GM12874 (cell line): ENCODE measurements around the gene QPCT.

Source experiments
- CTCF ChIP-seq: IDR thresholded peaks from 2 replicates; pipeline ENCODE4 v1.5.1; 2011; ENCODE audit warnings: low read depth, mild to moderate bottlenecking, control low read depth, low read length, moderate library complexity; ENCODE audit not compliant: insufficient read depth

QPCT gene

GRCh38 chr2:37394796-37395555, 50.5 kb downstream of the QPCT start:
- no peak for TF ChIP-seq CTCF

- no peak for TF ChIP-seq CTCF
Observed at GRCh38 chr2:37396890-37397565, 52.6 kb downstream of the QPCT start.

- no peak for TF ChIP-seq CTCF
Observed at GRCh38 chr2:37398990-37399389, 54.6 kb downstream of the QPCT start.

GRCh38 chr2:37400041-37400440, 55.6 kb downstream of the QPCT start:
- TF ChIP-seq CTCF, result no peak

GRCh38 chr2:37402636-37403035, 58.2 kb downstream of the QPCT start:
- no peak for TF ChIP-seq CTCF

- TF ChIP-seq CTCF, result no peak
Observed at GRCh38 chr2:37405781-37406180, 61.4 kb downstream of the QPCT start.

- TF ChIP-seq CTCF, result no peak
Observed at GRCh38 chr2:37412231-37412630, 67.8 kb downstream of the QPCT start.
